ENCODE results near the gene MYPOP. TPM values are rescaled to one million over a fixed set of nuclear protein-coding genes. Genes with fewer than 3 reads are reported as not detected.

The MYPOP gene
- total RNA-seq, 6 experiments from 2014 or later = 10.2 to 11.2 (median 10.5) TPM

DNA sequence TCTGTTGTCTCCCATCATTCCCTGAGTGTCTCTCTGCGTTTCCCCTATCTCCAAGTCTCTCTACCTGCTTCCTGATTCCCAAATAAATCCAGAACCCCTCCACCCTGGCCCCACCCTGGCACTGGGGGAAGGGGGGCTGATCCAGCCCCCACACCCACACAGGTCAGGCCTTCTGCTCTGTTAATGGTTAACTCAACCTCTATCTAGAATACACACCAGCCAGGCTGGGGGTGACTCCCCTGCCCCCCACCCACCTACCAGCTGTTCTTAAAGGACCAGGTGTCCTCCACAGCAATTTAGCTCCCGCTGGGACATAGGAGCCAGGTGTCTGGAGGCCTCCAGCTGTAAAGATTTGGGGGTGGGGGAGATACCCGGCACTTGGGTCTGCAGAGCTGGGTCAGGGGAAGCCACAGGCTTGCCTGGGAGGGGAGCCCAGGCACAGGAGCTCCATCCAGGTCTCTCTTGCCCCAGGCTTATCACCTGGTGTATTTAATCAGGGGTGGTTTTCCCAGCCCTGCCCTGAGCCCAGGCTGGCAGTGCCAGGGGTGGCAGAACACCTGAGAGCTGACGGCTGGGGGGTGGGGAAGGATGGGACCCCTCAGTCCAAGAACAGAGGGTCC is 20.4 kb downstream of the MYPOP start:
- TF ChIP-seq, protein P1, sequence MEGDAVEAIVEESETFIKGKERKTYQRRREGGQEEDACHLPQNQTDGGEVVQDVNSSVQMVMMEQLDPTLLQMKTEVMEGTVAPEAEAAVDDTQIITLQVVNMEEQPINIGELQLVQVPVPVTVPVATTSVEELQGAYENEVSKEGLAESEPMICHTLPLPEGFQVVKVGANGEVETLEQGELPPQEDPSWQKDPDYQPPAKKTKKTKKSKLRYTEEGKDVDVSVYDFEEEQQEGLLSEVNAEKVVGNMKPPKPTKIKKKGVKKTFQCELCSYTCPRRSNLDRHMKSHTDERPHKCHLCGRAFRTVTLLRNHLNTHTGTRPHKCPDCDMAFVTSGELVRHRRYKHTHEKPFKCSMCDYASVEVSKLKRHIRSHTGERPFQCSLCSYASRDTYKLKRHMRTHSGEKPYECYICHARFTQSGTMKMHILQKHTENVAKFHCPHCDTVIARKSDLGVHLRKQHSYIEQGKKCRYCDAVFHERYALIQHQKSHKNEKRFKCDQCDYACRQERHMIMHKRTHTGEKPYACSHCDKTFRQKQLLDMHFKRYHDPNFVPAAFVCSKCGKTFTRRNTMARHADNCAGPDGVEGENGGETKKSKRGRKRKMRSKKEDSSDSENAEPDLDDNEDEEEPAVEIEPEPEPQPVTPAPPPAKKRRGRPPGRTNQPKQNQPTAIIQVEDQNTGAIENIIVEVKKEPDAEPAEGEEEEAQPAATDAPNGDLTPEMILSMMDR (IDR thresholded peaks at IDR 0.05) = no peak
- Mint-ChIP-seq H3K27me3 (ENCODE audit: insufficient read depth) (peaks cover 9% of the 10 kb centered on the region), H3K4me3 (no peak overlapping the region), H3K36me3 (ENCODE audit: low read depth) (0 out of 2 replicates have a peak, but pooled peaks cover 5% of the 10 kb centered on the region), H3K4me1 (ENCODE audit: low read depth) (peaks cover 8% of the 10 kb centered on the region), H3K27ac (no peak overlapping the region), H3K9me3 (no peaks in the 10 kb centered on the region)
- no peak for DNase-seq

DNA sequence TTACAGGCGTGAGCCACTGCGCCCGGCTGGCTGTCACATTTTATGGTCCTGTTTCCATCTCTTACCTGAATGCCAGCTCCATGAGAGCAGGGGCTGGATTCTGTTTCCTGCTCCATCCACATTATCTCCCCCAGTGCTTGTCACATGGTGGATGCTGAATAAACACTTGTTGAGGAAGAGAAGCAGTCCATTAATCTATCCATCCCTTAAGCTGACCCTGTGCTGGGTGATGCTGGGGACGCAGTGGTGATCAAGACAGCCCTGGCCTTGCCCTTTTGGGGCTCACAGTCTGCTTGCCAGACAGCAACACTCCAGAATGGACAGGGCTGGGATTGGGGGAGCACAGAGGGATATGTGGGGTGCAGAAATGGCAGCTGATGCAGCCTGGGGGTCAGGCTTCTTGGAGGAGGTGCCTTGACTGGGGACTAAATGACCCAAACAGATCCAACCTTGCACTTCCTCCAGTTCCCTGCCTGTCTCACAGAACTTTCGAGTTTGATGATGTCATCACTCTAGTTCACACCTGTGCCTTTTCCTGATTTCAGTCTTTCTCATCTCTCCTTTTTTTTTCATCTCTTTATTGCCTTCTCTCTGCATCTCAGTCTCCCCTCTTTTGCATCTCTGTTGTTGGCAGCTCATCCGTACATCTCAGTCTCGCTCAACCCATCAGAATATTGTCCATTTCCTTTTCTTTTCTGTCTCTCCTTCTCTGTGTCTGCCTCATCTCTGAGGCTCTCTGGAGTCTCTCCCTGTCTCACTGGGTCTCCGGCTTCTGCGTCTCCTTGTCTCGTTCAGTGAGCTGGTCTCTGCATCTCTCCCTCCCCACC is 21.1 kb downstream of the MYPOP start:
- Mint-ChIP-seq H3K4me3 (no peak overlapping the region), H3K36me3 (ENCODE audit: low read depth) (0 out of 2 replicates have a peak, but pooled peaks cover 5% of the 10 kb centered on the region), H3K27ac (no peak overlapping the region), H3K4me1 (ENCODE audit: low read depth) (peaks cover 7% of the 10 kb centered on the region), H3K27me3 (ENCODE audit: insufficient read depth) (peaks cover 10% of the 10 kb centered on the region), H3K9me3 (no peaks in the 10 kb centered on the region)
- TF ChIP-seq, protein P1 (IDR thresholded peaks at IDR 0.05) = no peak
- no peak for DNase-seq

DNA sequence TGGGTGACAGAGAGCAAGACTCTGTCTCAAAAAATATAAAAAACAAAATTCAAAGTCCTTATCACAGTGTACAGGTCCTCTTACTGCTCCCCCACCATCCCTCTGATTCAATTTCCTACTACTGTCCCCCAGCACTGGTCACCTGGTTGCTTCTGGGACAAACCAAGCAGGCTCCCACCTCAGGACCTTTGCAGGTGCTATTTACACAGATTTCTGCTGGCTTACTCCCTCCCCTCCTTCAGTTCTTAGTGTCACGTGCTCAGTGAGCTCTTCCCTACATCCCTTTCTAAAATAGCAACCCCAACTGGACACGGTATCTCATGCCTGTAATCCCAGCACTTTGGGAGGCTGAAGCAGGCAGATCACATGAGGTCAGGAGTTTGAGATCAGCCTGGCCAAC is 22.4 kb downstream of the MYPOP start:
- TF ChIP-seq, protein P1 (IDR thresholded peaks at IDR 0.05) = no peak
- H3K27ac Mint-ChIP-seq = no peak overlapping the region

DNA sequence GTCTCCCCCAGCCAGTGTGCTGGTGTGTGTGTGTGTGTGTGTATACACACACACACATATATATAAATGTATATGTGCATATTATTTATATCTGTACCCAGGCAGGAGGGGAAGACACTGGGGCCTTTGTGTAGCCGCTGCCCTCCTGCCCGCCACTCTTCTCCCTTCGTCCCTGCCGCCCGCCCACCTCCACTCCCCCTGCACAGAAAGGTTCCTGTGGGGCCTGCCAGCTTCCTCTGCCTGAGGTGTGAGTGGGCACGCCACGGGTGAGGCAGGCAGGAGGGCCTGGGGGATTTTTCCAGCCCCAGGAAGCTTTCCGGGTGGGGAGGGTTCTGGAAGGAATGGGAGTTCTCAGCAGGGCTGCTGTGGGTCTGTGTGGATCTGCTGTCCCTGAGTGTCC is 23.4 kb downstream of the MYPOP start:
- 0 out of 2 replicates have a peak, but pooled peaks cover 5% of the 10 kb centered on the region for H3K36me3 Mint-ChIP-seq (ENCODE audit: low read depth)
- H3K4me3 Mint-ChIP-seq = no peak overlapping the region
- peaks cover 20% of the 10 kb centered on the region for H3K27me3 Mint-ChIP-seq (ENCODE audit: insufficient read depth)
- no peak for DNase-seq
- no peak overlapping the region for H3K27ac Mint-ChIP-seq
- TF ChIP-seq, protein P1 (IDR thresholded peaks at IDR 0.05) = no peak
- H3K4me1 Mint-ChIP-seq (ENCODE audit: low read depth) = peaks cover 7% of the 10 kb centered on the region
- no peaks in the 10 kb centered on the region for H3K9me3 Mint-ChIP-seq

More for the DNA sequence above, 22.4 kb downstream of the MYPOP start:
- no peak overlapping the region for H3K4me3 Mint-ChIP-seq
- no peak for DNase-seq
- peaks cover 16% of the 10 kb centered on the region for H3K27me3 Mint-ChIP-seq (ENCODE audit: insufficient read depth)
- 0 out of 2 replicates have a peak, but pooled peaks cover 5% of the 10 kb centered on the region for H3K36me3 Mint-ChIP-seq (ENCODE audit: low read depth)
- peaks cover 7% of the 10 kb centered on the region for H3K4me1 Mint-ChIP-seq (ENCODE audit: low read depth)
- H3K9me3 Mint-ChIP-seq = no peaks in the 10 kb centered on the region

DNA sequence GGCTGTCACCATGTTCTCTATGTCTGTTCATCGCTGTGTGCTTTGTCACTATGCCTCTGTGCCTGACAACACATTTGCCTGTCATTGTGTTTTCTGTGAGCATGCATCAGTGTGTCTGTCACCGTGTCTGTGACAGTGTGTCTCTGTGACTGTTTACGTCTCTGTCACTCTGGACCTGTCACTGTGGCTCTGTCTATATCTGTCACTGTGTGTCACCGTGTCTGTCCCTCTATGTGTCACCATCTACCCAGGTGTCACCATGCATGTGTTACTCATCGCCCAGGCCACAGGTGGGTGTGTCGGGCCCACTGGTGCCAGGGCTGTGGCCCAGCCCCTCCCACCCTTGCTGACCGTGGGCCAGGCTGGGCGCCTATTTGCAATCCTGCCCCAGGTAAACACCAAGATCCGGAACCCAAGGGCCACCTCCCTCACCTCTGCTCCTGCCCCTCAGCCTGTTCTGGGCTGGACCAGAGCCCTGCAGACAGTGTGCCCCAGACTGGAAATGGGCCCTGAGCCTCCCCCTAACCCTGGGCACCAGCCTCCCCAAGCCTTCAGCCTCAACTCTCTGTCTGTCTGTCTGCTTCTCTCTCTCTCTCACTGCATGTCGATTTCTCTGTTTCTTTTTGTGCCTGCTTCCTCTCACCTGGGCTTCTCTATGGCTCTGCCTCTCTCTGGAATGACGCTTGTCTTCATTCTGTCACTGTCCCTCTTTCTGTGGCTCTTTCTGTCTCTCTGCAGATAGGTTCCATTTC is 24.2 kb downstream of the MYPOP start:
- H3K4me1 Mint-ChIP-seq (ENCODE audit: low read depth) = peaks cover 2% of the 10 kb centered on the region

More for the DNA sequence above, 24.2 kb downstream of the MYPOP start:
- Mint-ChIP-seq H3K4me3 (no peak overlapping the region), H3K36me3 (ENCODE audit: low read depth) (0 out of 2 replicates have a peak, but pooled peaks cover 1% of the 10 kb centered on the region), H3K9me3 (no peaks in the 10 kb centered on the region), H3K27me3 (ENCODE audit: insufficient read depth) (peaks cover 23% of the 10 kb centered on the region), H3K27ac (no peak overlapping the region)
- DNase-seq = no peak
- TF ChIP-seq, protein P1 (IDR thresholded peaks at IDR 0.05) = no peak
